CD4-positive, alpha-beta T cell treated with Interleukin-17A for 1 hour (primary cell): ENCODE results near the gene TCF19.

ENCODE experiments used
- DNase-seq: peaks from one replicate; pipeline ENCODE4 v3.0.0-alpha.2; 2020

The TCF19 gene

GRCh38 chr6:31128093-31128676 lies 30.2 kb upstream of the TCF19 start:
- peak; percentile 76 for DNase-seq

- DNase-seq: no peak
These were observed 29.3 kb upstream of the TCF19 start for GRCh38 chr6:31129130-31129529.

DNA sequence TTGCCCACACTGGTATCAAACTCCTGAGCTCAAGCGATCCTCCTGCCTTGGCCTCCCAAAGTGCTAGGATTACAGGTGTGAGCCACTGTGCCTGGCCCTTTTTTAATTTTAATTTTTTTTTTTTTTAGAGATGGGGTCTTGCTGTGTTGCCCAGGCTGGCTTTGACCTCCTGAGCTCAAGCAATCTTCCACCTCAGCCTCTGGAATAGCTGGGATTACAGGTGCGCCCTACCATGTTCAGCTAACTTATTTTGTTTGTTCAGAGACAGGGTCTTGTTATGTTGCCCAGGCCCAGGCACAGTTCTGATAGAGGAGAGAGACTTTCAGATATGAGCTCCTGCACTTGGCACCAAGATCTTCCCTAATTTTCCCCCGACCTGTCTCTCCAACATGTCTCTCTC lies 27.6 kb upstream of the TCF19 start:
- no peak for DNase-seq

DNA sequence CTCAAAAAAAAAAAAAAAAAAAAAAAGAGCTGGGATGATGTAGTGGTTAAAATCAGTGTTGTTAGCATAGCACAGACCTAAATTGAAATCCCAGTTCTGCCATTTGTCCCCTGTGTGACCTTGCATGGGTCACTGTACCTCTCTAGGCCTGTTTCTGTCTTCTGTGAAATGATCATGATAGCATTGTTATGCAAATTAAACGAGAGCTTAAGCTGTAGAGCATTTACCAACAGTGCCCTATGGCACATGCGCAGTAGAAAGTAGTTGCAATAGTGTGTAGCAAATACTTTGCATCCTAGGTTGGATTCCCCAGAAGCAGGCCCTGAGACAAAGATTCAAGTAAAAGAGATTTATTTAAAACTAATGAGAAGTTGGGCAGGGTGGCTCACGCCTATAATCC lies 26.8 kb upstream of the TCF19 start:
- no peak for DNase-seq

DNA sequence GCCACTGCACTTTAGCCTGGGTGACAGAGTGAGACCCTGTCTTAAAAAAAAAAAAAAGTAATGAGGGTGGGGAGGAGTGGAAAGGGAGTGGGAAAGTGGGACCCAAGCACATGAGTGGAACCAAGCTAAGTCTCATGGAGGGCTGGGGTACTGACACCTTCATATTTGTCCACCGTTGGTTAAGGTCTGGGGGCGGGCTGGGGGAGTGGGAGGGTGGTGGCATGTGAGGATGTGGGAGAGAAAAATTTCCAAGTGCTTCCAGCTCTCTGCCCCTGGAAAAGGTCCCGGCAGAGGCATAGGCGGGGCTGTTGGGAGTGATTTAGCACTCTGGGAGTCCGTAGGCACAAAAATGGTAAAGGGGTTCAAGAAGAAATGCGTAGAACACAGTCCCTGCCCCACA lies 25.6 kb upstream of the TCF19 start:
- no peak for DNase-seq

DNA sequence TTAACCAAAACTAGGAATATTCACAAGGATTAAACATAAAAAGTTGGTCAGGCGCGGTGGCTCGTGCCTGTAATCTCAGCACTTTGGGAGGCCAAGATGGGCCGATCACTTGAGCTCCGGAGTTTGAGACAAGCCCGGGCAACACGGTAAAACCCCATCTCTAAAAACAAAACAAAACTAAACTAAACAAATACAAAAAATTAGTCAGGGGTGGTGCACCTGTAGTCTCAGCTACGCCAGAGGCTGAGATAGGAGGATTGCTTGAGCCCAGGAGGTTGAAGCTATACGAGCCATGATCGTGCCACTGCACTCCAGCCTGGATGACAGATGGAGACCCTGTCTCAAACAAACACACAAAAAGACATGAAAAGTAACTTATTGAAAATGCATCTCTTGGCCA lies 22.7 kb upstream of the TCF19 start:
- no peak for DNase-seq

GRCh38 chr6:31138982-31139381 lies 19.4 kb upstream of the TCF19 start, which contains the start of gene PSORS1C2:
TSS of gene PSORS1C2 (minus strand) at chr6:31139066. CDS start at chr6:31139026, 40 bp downstream.
- no peak for DNase-seq

- no peak for DNase-seq
These were observed 18.8 kb upstream of the TCF19 start for GRCh38 chr6:31139599-31139998.

- DNase-seq: no peak
These were observed 17.7 kb upstream of the TCF19 start for GRCh38 chr6:31140643-31141042.

DNA sequence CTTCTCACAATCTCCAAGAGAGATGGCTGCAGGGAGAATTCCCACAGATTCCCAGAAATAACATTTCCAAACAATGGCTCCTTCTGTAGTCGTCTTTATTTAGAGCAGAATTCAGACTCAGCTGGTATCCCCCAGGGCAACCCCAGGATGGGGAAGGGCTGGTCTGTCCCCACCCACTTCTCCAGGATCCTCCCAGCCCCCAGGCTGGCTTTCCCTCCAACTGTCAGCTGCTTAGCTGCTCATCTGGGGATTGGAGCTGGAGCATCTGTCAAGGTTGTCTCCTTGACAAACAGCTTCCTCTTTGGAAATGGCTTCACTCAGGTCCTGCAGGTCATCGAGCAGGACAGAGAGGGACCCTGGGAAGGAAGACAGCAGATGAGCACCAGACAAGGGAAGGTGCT lies 16.0 kb upstream of the TCF19 start:
- DNase-seq: no peak

DNA sequence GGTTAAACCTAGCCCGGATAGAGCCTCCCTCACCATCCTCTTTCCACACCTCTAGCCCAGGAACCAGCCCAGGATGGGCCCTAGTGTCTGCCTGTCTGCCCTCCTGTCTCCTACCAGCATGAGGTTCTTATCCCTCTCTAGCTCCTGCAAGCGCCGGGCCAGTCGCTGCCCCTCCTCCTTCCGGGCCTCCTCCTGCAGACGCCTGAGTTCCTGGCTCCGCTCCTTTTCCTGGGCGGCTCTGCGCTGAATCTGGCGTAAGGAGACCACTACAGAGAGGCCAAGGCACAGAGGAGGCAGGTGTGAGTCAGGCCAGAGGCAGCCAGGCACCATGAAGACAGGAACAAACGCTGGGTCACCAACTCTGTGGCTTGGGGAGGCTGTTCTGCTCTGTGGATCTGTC lies 15.2 kb upstream of the TCF19 start:
- no peak for DNase-seq

DNA sequence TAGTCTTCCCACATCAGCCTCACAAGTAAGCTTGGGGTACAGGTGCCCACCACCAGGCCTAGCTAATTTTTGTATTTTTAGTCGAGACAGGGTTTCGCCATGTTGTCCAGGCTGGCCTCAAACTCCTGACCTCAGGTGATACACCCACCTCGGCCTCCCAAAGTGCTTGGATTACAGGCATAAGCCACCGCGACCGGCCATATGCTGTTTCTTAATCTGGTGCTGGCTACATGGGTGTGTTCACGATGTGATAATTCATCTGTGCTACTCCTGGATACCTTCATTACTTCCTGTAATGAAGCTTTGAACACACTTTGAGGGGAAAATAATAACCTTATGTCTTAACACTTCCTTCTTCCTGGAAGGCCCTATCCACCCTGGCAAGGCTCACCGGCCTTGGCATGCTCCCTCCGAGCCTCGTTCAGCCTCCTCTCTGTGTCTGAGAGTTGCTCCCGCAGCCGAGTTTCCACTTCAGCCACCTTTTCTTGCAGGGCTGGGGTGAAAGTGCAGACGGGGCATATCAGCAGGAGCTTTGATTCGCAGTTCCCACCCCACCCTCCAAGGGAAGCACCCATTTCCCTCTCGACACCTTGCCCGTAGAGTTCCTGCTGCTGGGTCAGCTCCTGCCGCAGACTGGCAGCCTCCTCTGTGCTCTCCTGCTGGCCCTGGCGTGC lies 14.0 kb upstream of the TCF19 start:
- no peak for DNase-seq

DNA sequence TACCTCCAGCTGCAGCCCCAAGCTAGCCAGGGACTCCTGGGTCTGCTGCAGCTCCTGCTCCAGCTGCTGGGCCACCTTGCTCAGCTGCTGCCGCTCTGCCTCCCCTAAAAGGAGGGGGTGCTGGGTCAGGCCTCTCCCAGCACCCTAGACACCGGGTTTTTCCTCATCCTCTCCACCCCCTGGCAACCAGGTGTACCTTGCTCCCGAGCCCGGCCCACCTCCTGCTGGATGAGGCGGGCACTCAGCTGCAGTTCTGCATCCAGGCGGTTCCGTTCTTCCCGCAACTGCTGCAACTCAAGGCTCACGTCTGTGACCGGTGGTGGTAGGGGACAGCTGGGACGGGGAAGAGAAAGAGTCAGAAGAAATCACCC lies 13.4 kb upstream of the TCF19 start:
- no peak for DNase-seq

- DNase-seq: no peak
These were observed 13.0 kb upstream of the TCF19 start for GRCh38 chr6:31145386-31145785.

GRCh38 chr6:31149827-31150447 lies 8.5 kb upstream of the TCF19 start:
- DNase-seq: no peak

GRCh38 chr6:31152781-31153180 lies 5.6 kb upstream of the TCF19 start:
- no peak for DNase-seq

- DNase-seq: no peak
These were observed 4.0 kb upstream of the TCF19 start for GRCh38 chr6:31154436-31154835.

GRCh38 chr6:31156641-31157040 lies 1.7 kb upstream of the TCF19 start:
- no peak for DNase-seq

DNA sequence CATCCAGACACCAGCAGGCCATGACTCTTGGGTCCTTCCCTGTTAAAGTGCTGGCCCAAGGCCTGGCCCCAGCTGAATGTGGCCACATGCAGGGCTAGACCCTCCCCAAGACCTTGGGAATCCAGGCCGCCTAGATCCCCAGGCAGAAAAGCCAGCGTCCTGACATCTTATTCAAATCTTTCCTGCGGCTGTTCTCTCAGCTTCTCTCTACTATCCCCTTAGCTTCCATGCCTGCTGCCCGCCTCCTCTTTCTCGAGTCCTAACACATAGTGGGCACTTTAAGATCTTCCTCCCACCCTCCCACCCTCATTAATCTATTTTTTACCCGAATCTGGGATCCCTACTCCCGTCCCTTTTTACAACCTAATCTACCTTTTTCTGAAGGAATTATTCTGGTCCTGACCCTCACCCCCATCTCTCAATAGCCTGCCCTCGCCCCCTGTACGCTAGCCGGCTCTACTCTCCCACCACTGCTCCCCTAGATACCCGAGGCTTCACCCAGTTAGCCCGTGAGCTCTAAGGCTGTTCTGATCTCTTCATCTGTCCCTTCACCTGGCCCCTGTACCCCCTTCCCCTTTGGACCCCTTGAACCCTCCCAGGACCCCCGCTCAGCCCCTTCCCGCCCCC lies 763 bp upstream of the TCF19 start, which contains the start of gene CCHCR1:
TSS of gene CCHCR1 (minus strand) at position 290 of the 627 bp plus-strand sequence. CDS start at position 88, 202 bp downstream.
- DNase-seq: no peak

DNA sequence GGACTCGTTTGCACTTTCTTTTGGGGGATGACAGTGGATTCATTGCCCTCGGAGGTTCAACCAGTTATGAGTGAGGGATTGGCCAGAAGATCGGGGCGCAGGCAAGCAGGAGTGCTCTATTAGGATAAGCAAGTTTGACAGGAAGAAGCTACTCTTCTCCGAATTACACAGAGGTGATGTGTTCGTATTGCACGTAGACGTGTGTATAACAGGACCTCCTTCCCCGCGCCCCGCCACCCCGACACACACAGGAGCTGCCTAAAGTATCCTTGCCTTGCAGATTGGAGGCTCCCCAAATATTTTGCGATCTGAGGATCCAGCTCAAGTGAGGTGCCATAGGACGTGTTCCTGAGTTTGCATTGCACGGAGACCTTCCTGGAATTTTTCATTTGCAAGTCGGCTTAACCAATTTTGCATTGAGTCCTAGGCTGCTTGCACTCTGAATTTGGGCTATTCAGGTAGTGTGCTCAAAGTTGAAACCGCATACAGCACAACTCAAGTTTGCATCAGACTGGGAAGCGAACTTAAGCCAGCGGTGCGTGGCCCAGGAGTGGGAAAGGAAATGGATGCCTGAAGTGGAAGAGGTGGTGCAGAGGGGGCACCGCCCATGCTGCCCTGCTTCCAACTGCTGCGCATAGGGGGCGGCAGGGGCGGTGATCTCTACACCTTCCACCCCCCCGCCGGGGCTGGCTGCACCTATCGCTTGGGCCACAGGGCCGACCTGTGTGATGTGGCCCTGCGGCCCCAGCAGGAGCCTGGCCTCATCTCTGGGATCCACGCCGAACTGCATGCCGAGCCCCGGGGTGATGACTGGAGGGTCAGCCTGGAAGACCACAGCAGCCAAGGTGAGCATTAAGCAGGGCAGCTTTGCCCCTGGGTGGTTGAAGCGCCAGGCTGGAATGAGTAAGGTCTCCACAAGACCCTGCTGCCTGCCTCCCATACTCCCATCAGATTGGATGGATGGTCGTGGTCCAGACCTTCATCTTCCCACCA lies 770 bp downstream of the TCF19 start:
- peak; percentile 25 for DNase-seq

DNA sequence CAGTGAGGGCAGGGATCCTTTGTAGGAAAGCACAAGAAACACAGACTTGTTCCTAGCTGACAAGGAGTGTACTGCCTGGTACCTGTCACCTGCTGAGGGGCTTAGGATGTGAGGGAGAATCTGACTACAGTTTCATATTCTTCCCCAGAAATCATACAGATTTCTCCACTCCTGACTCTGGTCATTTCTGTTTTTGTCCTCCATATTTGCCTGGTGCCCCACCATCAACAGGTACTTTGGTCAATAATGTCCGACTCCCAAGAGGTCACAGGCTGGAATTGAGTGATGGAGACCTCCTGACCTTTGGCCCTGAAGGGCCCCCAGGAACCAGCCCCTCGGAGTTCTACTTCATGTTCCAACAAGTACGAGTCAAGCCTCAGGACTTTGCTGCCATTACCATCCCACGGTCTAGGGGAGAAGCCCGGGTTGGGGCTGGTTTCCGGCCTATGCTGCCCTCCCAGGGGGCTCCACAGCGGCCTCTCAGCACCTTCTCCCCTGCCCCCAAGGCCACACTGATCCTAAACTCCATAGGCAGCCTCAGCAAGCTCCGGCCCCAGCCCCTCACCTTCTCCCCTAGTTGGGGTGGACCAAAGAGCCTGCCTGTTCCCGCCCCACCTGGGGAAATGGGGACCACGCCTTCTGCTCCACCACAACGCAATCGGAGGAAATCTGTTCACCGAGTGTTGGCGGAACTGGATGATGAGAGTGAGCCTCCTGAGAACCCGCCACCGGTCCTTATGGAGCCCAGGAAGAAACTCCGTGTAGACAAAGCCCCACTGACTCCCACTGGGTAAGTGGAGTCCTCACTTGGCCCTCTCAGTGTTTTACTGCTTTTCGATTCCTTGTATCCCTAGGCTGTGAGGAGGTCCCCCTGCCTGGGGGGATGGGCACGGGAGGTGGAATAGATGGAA lies 3.1 kb downstream of the TCF19 start:
- DNase-seq: no peak
